HG02759 (cell line): ENCODE measurements around the gene ACBD6.
"Not testable (repeated sequence)": the region's sequence is repeated elsewhere in the genome, so short reads cannot be mapped to it uniquely, and the experiment has no call there.

Experiments used
- ATAC-seq: cut with Tn5 transposase; IDR thresholded peaks from one replicate; pipeline ENCODE4 v1.9.1; 2021; ENCODE audit warnings: mild to moderate bottlenecking, moderate library complexity; ENCODE audit not compliant: unreplicated experiment

ACBD6 gene

DNA sequence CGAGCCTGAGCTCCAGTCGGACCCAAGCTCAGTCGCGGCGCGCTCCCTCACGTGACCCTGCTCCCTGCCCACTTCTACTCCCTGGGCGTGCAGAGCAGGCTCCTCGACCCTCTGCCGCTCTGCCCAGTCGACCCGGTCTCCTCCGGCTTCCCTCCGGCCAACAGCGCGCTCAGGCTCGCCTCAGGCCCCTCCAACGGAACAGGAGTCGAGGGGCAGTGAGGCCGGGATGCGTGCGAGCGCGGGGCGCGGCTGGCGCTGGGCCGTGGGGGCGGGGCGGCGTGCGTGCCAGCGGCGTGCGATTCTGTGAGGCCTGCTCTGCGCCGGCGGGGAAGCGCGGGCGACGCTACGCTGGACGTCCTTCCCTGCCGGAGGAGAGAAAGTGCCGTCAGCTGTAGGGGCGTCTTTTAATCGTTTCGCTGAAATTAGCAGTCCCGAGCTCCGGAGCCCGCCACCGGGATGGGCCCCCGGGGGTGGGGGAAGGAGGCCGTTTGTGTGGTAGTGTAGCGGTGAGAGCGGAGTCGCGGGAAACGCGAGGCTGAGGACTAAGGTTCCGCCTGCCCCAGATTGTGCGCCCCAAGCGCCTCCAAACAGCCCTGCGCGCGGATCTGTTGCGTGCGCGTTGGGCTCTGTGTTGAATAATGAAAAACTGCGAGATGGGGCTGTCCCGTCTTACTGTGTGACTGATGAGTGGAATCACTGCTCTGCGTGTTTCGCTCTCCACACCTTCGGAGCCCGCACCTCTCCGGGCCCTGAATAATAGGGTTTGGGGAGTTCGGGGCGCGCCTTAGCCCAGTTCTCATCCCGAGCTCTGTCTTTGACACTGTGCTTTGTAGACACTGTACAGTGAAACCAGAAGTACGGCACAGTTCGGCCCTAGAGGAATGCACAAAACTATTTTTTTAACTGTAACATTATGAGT is at the start of gene ACBD6:
Gene ACBD6 (minus strand): TSS at position 217 of the 919 bp plus-strand sequence. CDS start 311 bp downstream, outside the sequence.
- ATAC-seq, result peak; percentile 89

GRCh38 chr1:180551997-180552396 is 49.6 kb upstream of the ACBD6 start:
- ATAC-seq, result no peak

DNA sequence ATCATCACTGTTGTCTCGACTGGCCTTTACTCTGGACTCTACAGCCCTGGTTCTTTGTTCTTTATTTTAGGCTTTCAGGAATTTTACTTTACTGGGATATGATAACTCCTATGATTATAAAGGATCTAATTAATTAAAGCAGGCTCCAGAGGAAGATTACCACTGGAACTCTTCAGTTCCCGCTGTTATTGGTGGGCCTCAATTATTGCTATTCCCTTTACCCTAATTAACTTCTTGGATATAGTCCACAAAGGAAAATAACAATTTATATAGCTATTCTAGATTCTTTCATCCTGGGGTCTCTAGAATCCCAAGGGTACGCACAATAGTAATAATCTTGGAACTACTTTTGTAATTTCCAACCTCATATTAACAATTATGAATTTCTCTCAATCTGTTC is 47.9 kb upstream of the ACBD6 start:
- no peak for ATAC-seq

DNA sequence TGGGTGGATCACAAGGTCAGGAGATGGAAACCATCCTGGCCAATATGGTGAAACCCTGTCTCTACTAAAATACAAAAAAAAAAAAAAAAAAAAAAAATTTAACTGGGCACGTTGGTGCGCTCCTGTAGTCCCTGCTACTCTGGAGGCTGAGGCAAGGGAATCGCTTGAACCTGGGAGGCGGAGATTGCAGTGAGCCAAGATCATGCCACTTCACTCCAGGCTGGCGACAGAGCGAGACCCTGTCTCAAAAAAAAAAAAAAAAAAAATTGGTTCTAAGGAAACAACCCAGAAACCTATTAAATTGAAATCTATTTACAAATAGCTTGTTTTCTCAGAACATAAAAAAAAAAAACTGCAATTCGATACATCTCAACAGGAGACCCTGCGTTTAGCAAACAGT is 47.4 kb upstream of the ACBD6 start:
- ATAC-seq, result not testable (repeated sequence)

- ATAC-seq, result no peak
These were observed 46.4 kb upstream of the ACBD6 start for GRCh38 chr1:180548686-180549317.

GRCh38 chr1:180545991-180546390 is 43.6 kb upstream of the ACBD6 start:
- no peak for ATAC-seq

GRCh38 chr1:180544050-180544449 is 41.7 kb upstream of the ACBD6 start:
- no peak for ATAC-seq

DNA sequence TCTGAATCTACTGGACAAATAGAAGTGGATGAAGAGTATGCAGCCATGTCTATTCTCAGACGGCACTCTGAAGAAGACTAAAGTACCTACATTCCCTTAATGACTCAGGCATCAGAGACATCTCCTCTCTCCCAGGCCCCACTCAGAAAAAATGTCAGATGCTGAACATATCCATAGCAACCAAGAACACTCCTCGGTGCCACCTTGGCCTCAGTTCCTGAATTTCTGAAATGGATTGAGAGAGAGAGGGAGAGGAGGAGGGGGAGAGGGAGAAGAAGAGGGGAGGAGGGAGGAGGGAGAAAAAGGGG is 40.4 kb upstream of the ACBD6 start:
- no peak for ATAC-seq

DNA sequence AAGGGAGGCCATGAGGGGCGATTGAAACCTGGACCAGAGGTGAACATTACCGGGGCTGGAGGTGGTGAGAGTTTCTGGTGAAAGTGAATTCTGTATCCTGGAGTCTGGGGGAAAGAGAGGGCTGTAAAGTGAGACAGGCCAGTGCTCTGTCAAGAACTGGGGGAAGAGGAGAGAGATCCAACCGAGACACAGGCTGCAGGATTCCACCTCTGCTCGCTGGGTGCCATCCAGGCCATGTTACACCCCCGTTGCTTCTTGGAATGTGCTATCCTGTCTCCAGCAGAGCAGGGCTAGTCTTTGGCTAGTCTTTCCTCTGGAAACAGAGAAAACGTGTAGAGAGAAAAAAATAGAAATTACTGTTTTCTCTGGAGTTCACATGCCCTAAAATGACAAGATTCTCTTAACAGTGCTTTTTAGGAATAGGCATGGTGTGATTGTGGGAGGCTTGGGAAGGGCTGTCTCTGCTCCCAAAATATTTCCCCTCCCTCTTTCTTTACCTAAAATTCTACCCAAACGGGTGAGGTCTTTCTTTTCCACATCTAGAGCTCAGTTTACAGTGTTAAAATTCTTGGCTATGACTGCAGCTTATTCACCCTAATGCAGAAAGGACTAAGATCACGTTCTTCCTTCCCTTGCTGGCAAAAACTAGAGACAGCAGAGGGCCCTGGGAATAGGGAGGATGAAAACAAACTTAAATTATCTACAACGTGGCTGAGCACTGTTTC is 39.9 kb upstream of the ACBD6 start:
- ATAC-seq, result no peak

- ATAC-seq, result no peak
These were observed 38.6 kb upstream of the ACBD6 start for GRCh38 chr1:180540697-180541594.

DNA sequence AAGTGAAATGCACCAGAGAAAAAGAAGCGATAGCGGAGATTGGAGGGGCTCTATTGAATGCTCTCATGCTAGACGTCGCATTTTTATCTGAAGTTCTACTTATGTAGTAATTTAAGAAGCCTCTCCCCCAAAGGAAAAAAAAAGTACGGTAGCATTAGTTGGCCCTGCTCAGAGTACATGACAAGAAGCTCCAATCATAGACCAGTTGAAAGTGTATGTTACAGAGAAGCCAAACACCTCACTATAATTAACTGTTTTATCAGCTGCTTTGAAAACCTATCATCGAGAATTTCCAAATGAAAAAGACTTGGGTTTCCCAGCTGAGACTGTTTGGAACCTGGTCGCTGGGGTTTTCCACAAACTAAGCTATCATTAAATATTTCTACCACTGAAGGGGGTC is 36.8 kb upstream of the ACBD6 start:
- ATAC-seq, result no peak

DNA sequence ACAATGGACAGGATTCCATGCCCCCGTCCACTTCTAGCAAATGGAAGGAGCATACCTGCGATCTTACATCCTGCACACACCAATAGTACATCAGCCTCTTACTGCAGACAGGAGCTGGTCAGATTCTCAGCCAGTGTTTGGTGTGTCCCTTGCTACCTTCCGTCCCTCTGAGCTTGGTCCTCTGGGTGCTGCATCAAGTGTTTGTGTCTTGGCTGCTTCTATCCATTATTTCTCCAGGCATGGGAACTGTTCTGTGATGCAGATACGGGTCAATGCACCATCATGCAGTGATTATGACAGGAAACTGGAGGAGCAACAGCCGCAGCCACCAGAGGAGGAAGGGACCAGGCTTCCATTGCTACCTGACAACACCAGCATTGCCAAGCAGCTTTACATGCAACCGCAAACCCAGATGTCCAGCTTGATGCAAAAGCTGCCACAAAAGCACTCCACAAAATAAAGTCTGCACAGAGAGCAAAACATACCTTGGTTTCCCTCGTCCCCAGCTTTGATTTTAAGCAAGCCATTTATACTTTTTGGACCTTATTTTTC is 34.5 kb upstream of the ACBD6 start:
- ATAC-seq, result no peak

GRCh38 chr1:180535418-180535999 is 33.1 kb upstream of the ACBD6 start:
- no peak for ATAC-seq

DNA sequence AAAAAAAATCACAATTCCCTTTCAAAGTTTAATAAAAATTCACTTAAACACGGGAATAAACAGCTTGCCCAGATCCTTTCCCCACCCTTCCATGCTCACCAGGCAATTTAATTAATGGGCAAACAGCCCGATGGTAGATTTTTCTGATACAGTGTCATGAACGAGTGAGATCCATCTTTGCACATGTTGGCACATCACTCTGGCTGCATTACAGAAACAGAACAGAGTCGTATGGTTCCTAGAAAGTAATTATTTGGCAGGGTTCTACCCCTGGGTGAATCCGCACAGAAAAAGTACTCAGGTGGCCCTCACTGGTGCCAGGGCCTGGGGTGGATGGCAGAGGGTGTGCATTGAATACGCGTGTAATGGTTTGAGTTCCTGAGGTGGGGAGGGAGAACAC is 31.8 kb upstream of the ACBD6 start:
- ATAC-seq, result no peak

- ATAC-seq, result peak; percentile 55
These were observed 31.1 kb upstream of the ACBD6 start for GRCh38 chr1:180533266-180533987.

DNA sequence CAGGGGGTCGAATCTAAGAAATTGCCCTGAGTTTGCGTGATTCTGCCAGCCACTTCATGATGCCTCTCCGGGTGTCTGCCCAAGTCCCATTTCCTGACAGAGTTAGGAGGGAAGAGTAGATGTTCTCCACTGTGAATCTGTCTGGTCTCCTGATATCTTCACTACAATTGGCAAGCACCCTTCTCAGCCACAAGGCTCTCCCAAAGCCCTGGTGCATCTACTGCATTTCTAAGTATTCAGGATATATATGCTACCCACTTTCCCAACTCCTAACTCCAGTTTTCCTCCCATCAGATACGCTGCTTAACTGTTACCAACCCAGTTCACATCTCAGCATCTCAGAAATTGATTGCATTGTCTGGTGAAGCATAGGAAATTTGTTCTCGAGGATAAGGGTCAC is 30.5 kb upstream of the ACBD6 start:
- ATAC-seq, result no peak

DNA sequence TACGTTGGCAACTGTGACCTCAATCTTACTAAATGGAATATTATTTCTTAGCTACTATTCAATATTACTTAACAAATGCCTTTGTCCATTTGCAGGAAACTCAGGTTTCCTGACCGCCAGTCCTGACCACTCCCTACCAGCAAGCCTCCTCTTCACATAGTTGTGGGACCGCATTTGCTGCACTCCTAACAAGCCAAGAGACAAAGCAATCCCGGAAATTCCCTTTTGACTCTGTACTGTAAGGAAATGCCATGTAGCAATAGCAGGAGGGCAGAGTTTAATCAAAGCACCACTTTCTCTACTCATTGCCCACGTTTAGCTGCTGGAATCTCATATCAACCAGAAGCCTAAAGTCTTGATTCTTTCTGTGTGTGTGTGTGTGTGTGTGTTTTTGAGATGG is 28.1 kb upstream of the ACBD6 start:
- ATAC-seq, result no peak

DNA sequence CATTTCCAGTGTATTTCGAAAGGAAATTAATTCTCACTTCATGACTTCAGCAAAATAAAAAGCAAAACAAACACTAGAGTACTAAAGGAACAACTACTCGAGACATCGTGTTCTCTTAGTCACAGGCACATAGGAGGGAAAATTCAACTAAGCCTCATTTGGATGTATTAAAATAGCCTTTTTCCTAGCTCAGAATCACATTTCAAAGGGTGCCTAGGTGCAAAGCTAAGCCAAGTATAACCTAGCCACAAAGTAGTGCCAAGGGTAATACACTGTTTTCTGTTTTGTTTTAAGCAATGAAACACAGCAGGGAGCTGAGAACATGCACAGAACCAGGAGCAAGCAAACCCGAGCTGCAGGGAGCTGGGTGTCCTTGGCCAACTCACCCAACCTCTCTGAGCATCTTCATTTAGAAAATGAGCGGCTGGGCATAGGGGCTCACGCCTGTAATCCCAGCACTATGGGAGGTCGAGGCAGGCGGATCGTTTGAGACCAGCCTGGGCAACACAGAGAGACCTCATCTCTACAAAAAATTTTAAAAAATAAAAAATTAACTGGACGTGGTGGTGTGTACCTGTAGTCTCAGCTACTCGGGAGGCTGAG is 26.6 kb upstream of the ACBD6 start:
- no peak for ATAC-seq

DNA sequence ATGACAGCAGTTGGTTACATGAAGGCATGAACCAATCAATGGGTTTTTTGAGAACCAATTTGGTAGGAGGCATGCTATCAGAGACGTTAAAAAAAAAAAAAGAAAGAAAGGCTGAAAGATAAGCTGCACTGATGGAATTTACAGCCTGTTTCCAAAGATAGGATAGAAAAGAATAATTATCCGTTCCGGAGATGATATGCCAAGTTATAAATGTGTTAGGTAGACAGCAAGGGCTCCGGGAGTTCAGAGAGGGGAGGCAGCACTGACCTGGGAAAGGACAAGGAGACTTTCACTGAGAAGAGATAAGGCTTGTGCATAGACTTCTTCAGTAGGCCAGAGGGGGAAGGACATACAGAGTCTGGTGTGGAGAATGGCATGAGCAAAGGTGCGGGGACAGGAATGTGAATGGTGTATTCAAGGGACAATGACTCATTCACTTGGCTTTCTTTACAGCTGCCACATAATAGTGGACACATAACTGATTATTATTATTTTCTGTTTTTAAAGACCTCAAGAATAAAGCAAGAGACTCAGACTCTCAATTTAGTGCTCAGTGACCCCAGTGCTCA is 24.8 kb upstream of the ACBD6 start:
- no peak for ATAC-seq
